Trophoblast cell (in vitro differentiated cells and primary cell): ENCODE results near the gene NTSR1.
A peak's percentile ranks its signal among the peaks of the same experiment; 100 is the strongest.

Source experiments
- DNase-seq, 2 donors: peaks; one replicate each; pipeline ENCODE4 v3.0.0-alpha.2; 2016
- H2AFZ ChIP-seq: 2 replicates; pipeline ENCODE4 v1.6.1; 2013; ENCODE audit warnings: low read length, moderate library complexity, mild to moderate bottlenecking; ENCODE audit not compliant: insufficient read depth, poor library complexity
- H2AK5ac ChIP-seq: 2 replicates; pipeline ENCODE4 v1.6.1; 2013; ENCODE audit warnings: mild to moderate bottlenecking, low read length
- H2BK120ac ChIP-seq: 2 replicates; pipeline ENCODE4 v1.6.1; 2013; ENCODE audit warnings: low read length, mild to moderate bottlenecking, moderate library complexity; ENCODE audit not compliant: insufficient read depth, poor library complexity
- H2BK12ac ChIP-seq: 2 replicates; pipeline ENCODE4 v1.6.1; 2013; ENCODE audit warnings: mild to moderate bottlenecking, low read length, moderate library complexity
- H2BK5ac ChIP-seq: 2 replicates; pipeline ENCODE4 v1.6.1; 2013; ENCODE audit warnings: low read length, low read depth, moderate library complexity, mild to moderate bottlenecking; ENCODE audit not compliant: poor library complexity
- H3K14ac ChIP-seq: 2 replicates; pipeline ENCODE4 v1.6.1; 2013; ENCODE audit warnings: mild to moderate bottlenecking, low read length
- H3K18ac ChIP-seq: 2 replicates; pipeline ENCODE4 v1.6.1; 2013; ENCODE audit warnings: mild to moderate bottlenecking, low read length
- H3K23ac ChIP-seq: 2 replicates; pipeline ENCODE4 v1.6.1; 2013; ENCODE audit warnings: low read length
- H3K27ac ChIP-seq: 2 replicates; pipeline ENCODE4 v1.5.1; 2013; ENCODE audit warnings: low read depth, mild to moderate bottlenecking, inconsistent platforms, low read length, moderate library complexity
- H3K27me3 ChIP-seq: 2 replicates; pipeline ENCODE4 v1.6.1; 2013; ENCODE audit warnings: inconsistent platforms, mild to moderate bottlenecking, low read length, moderate library complexity; ENCODE audit not compliant: insufficient read depth
- H3K36me3 ChIP-seq, 2 experiments: 1 replicate in 1 of 2; 2 replicates in 1 of 2; pipeline ENCODE4 v1.6.1; 2013; ENCODE audit warnings: low read length in 2 of 2, mild to moderate bottlenecking in 2 of 2, moderate library complexity in 1 of 2; ENCODE audit not compliant: insufficient read depth in 2 of 2, control insufficient read depth in 1 of 2
- H3K4ac ChIP-seq: 2 replicates; pipeline ENCODE4 v1.6.1; 2013; ENCODE audit warnings: low read depth, mild to moderate bottlenecking, low read length, moderate library complexity
- H3K4me1 ChIP-seq, 2 experiments: 1 replicate in 1 of 2; 2 replicates in 1 of 2; pipeline ENCODE4 v1.6.1; 2013; ENCODE audit warnings: low read length in 2 of 2, mild to moderate bottlenecking in 2 of 2, moderate library complexity in 1 of 2; ENCODE audit not compliant: insufficient read depth in 2 of 2, control insufficient read depth in 1 of 2
- H3K4me2 ChIP-seq: 2 replicates; pipeline ENCODE4 v1.6.1; 2013; ENCODE audit warnings: inconsistent platforms, mild to moderate bottlenecking, low read length, moderate library complexity
- H3K4me3 ChIP-seq: 2 replicates; pipeline ENCODE4 v1.5.1; 2013; ENCODE audit warnings: mild to moderate bottlenecking, low read depth, low read length, inconsistent platforms
- H3K79me1 ChIP-seq: one replicate; pipeline ENCODE4 v1.6.1; 2013; ENCODE audit warnings: low read length
- H3K79me2 ChIP-seq: 2 replicates; pipeline ENCODE4 v1.6.1; 2013; ENCODE audit warnings: low read length, mild to moderate bottlenecking; ENCODE audit not compliant: control insufficient read depth, insufficient read depth, poor library complexity
- H3K9ac ChIP-seq: 2 replicates; pipeline ENCODE4 v1.6.1; 2013; ENCODE audit warnings: mild to moderate bottlenecking, low read length
- H3K9me3 ChIP-seq: 2 replicates; pipeline ENCODE4 v1.6.1; 2013; ENCODE audit warnings: low read depth, mild to moderate bottlenecking, control low read depth, inconsistent platforms, low read length; ENCODE audit not compliant: insufficient read depth
- H4K12ac ChIP-seq: 2 replicates; pipeline ENCODE4 v1.6.1; 2013; ENCODE audit warnings: low read depth, mild to moderate bottlenecking, low read length, moderate library complexity
- H4K8ac ChIP-seq: 2 replicates; pipeline ENCODE4 v1.6.1; 2013; ENCODE audit warnings: low read depth, mild to moderate bottlenecking, low read length, moderate library complexity
- H4K91ac ChIP-seq: one replicate; pipeline ENCODE4 v1.6.1; 2013; ENCODE audit warnings: low read depth, mild to moderate bottlenecking, low read length, moderate library complexity
- WGBS: extraction: QIAGEN DNeasy Blood & Tissue Kit; methylation state at CpG from one replicate; pipeline ENCODE4 v1.1.7; 2013; ENCODE audit warnings: missing lambda C conversion rate; ENCODE audit not compliant: insufficient read length, insufficient coverage; ENCODE audit errors: extremely low coverage; 5-methylcytosine and 5-hydroxymethylcytosine counted together

NTSR1 gene

DNA sequence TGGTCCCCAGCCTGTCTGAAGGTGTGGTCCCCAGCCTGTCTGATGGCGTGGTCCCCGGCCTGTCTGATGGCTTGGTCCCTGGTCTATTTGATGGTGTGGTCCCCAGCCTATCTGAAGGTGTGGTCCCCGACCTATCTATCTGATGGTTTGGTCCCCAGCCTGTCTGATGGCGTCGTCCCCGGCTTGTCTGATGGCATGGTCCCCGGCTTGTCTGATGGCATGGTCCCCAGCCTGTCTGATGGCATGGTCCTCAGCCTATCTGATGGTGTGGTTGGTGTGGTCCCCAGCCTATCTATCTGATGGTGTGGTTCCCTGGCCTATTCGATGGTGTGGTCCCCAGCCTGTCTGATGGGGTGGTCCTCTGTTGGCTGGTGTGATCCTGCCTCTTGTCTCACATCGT is 69.4 kb downstream of the NTSR1 start:
- no peak overlapping the region for H3K14ac ChIP-seq
- peak overlapping the region; percentile 25 for H3K4me3 ChIP-seq
- H2BK5ac ChIP-seq = no peak overlapping the region
- peaks cover 0 to 2% of the 10 kb centered on the region in 2 experiments for H3K4me1 ChIP-seq
- H3K79me2 ChIP-seq = no peaks in the 10 kb centered on the region
- H3K4ac ChIP-seq = no peak overlapping the region
- H3K4me2 ChIP-seq = no peak overlapping the region
- H2BK12ac ChIP-seq = no peak overlapping the region
- H3K9me3 ChIP-seq = peaks cover 11% of the 10 kb centered on the region
- WGBS = no CpG with 5 or more reads among the region's 9 CpGs
- no peaks in the 10 kb centered on the region for H3K79me1 ChIP-seq
- H3K36me3 ChIP-seq = no peaks in the 10 kb centered on the region
- no peak overlapping the region for H3K23ac ChIP-seq
- H4K8ac ChIP-seq = no peak overlapping the region
- DNase-seq = no peak
- H3K18ac ChIP-seq = no peak overlapping the region
- H2AK5ac ChIP-seq = no peak overlapping the region
- H4K12ac ChIP-seq = no peak overlapping the region
- H4K91ac ChIP-seq = no peak overlapping the region
- H2BK120ac ChIP-seq = no peak overlapping the region
- H3K9ac ChIP-seq = no peak overlapping the region
- H3K27me3 ChIP-seq = no peaks in the 10 kb centered on the region
- no peak overlapping the region for H2AFZ ChIP-seq
- no peak overlapping the region for H3K27ac ChIP-seq

DNA sequence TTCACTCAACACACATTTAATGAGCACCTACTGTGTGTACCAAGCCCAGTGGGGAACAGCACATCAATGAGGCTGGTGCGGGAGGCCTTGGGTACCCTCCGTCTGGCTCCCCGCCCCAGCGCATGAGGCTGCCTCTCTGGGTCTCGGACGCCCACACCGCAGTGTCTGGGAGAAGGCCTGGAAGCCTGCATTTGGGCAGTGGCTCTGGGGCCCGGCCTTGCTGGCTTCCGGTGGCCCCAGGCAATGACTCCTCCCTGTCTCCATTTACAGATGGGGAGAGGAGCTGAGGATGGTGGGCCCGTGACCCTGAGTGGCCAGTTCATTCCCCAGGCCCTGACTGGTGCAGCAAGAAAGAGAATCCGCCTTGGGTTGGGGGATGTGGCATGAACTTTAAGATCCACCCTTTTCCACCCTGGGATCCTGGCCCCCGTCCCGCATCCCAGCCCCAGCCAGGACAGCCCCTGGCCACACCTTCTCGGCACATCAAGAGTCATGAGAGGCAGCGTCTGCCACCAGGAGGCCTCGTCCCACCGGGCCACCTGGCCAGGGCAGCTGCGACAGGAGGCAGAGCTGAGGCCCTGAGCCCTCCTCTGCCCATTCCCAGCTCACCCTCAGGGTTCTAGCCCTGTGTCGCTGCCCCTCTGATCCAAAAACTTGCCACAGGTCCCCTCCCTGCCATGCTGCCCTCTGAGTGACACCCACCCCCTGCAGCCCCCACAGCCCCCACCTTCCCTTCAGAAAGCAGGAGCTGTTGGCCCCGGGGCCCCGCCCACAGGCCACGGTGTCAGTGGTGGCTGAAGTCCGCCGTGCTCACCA is 70.2 kb downstream of the NTSR1 start:
- no peak overlapping the region for H3K18ac ChIP-seq
- H2BK5ac ChIP-seq = no peak overlapping the region
- no peak overlapping the region for H2AK5ac ChIP-seq
- no peaks in the 10 kb centered on the region for H3K79me2 ChIP-seq
- no peak overlapping the region for H3K23ac ChIP-seq
- no peak overlapping the region for H2BK120ac ChIP-seq
- H3K4me3 ChIP-seq = no peak overlapping the region
- no peak overlapping the region for H4K91ac ChIP-seq
- no peak for DNase-seq
- no peaks in the 10 kb centered on the region for H3K27me3 ChIP-seq
- no peak overlapping the region for H2AFZ ChIP-seq
- H3K9me3 ChIP-seq = peaks cover 11% of the 10 kb centered on the region
- H3K4ac ChIP-seq = no peak overlapping the region
- no peak overlapping the region for H2BK12ac ChIP-seq
- no peak overlapping the region for H3K4me2 ChIP-seq
- no peak overlapping the region for H3K14ac ChIP-seq
- H4K12ac ChIP-seq = no peak overlapping the region
- no peaks in the 10 kb centered on the region for H3K79me1 ChIP-seq
- no peak overlapping the region for H3K27ac ChIP-seq
- H3K4me1 ChIP-seq = peaks cover 0 to 2% of the 10 kb centered on the region in 2 experiments
- WGBS = no CpG with 5 or more reads among the region's 24 CpGs
- no peak overlapping the region for H3K9ac ChIP-seq
- no peaks in the 10 kb centered on the region for H3K36me3 ChIP-seq
- no peak overlapping the region for H4K8ac ChIP-seq

DNA sequence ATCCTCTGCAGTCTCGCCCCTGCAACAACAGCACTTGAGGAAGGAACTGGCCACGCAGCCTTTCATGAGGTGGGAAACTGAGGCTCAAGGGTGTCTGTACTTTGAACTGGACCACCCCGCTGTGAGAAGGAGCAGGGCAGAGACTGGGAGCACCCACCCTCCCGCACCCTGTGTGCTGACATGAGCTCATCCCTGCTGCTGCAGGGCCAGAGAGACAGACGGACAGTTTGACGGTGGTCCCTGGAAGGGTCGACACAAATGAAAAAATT is 70.7 kb downstream of the NTSR1 start:
- Histone ChIP-seq H3K4me2 (no peak overlapping the region), H4K91ac (no peak overlapping the region), H3K36me3 (no peaks in the 10 kb centered on the region), H2BK120ac (no peak overlapping the region), H3K27me3 (no peaks in the 10 kb centered on the region), H3K9me3 (peaks cover 11% of the 10 kb centered on the region), H4K8ac (no peak overlapping the region), H4K12ac (no peak overlapping the region), H2AFZ (no peak overlapping the region), H3K79me1 (no peaks in the 10 kb centered on the region), H3K23ac (no peak overlapping the region), H3K27ac (no peak overlapping the region), H2BK5ac (no peak overlapping the region), H3K4me3 (no peak overlapping the region), H3K9ac (no peak overlapping the region), H2BK12ac (no peak overlapping the region), H3K4ac (no peak overlapping the region), H3K18ac (no peak overlapping the region), H2AK5ac (no peak overlapping the region), H3K79me2 (no peaks in the 10 kb centered on the region), H3K14ac (no peak overlapping the region), H3K4me1 (peaks cover 0 to 2% of the 10 kb centered on the region in 2 experiments)
- WGBS = no CpG with 5 or more reads among the region's 7 CpGs
- DNase-seq = no peak

DNA sequence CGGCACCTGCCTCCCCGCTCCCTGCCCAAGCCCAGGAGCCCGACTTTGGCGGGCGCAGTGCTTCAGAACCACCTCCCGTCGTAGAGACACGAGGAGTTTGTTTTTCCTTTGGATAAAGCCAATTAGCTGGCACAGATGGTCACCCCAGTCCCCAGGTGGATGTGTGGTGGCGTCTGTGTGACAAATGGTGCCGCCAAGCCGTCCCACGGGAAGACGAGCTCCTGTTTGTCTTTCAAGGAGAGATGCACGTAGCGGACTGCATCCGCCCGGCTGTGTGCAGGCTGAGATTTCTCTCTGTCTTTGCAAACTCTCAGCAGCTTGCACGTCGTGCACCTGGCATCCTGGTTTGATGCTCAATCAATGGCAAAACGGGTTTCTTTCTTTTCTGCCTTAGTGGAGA is 71.6 kb downstream of the NTSR1 start:
- WGBS = no CpG with 5 or more reads among the region's 20 CpGs
- H3K27me3 ChIP-seq = no peaks in the 10 kb centered on the region
- no peak overlapping the region for H2AFZ ChIP-seq

More for the DNA sequence above, 71.6 kb downstream of the NTSR1 start:
- no peak overlapping the region for H3K14ac ChIP-seq
- peaks cover 11% of the 10 kb centered on the region for H3K9me3 ChIP-seq
- DNase-seq = no peak
- H2BK5ac ChIP-seq = no peak overlapping the region
- no peak overlapping the region for H3K4me2 ChIP-seq
- H2BK120ac ChIP-seq = no peak overlapping the region
- no peaks in the 10 kb centered on the region for H3K79me1 ChIP-seq
- H3K18ac ChIP-seq = no peak overlapping the region
- no peak overlapping the region for H4K91ac ChIP-seq
- no peaks in the 10 kb centered on the region for H3K79me2 ChIP-seq
- H3K36me3 ChIP-seq = no peaks in the 10 kb centered on the region
- H2AK5ac ChIP-seq = no peak overlapping the region
- H3K9ac ChIP-seq = no peak overlapping the region
- H3K23ac ChIP-seq = no peak overlapping the region
- H4K8ac ChIP-seq = no peak overlapping the region
- peaks cover 0 to 2% of the 10 kb centered on the region in 2 experiments for H3K4me1 ChIP-seq
- no peak overlapping the region for H2BK12ac ChIP-seq
- H3K4me3 ChIP-seq = no peak overlapping the region
- no peak overlapping the region for H3K4ac ChIP-seq
- no peak overlapping the region for H3K27ac ChIP-seq
- H4K12ac ChIP-seq = no peak overlapping the region
